ENCODE results near the gene CACNA2D3. TPM values are rescaled to one million over a fixed set of nuclear protein-coding genes. Genes with fewer than 3 reads are reported as not detected.

The CACNA2D3 gene
- polyA plus RNA-seq, 1 donor from 2014 or later, result 26.2 TPM

DNA sequence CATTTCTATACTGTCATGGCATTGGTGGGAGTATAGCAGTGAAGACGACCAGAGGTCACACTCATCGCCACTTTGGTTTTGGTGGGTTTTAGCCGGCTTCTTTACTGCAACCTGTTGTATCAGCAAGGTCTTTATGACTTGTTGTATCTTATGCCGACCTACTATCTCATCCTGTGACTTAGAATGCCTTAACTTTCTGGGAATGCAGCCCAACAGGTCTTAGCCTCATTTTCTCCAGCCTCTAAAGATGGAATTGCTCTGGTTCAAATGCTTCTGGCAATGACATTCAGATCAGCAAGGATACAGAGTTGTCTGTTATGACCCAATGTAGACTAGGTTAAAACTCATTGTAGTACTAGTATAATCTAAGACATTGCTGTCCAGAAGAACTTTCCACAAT is 860.5 kb downstream of the CACNA2D3 start:
- TF ChIP-seq RAD21 (conservative IDR thresholded peaks at IDR 0.05) (no peak), POLR2AphosphoS5 (IDR thresholded peaks at IDR 0.05) (no peak), SMC3 (conservative IDR thresholded peaks at IDR 0.05; ENCODE audit: poor library complexity) (no peak), REST (IDR thresholded peaks at IDR 0.05; ENCODE audit: borderline replicate concordance) (no peak)
- Histone ChIP-seq H3K9ac (ENCODE audit: low read length) (no peak overlapping the region), H2AFZ (ENCODE audit: low read depth, low read length) (no peak overlapping the region), H3K79me2 (replicated peaks; ENCODE audit: insufficient read depth, low read length) (no peaks in the 10 kb centered on the region), H3K4me3 (ENCODE audit: low read length) (no peak overlapping the region), H3F3A (ENCODE audit: insufficient read depth, low read length, poor library complexity, severe bottlenecking) (no peaks in the 10 kb centered on the region), H3K9me3 (ENCODE audit: low read length) (no peaks in the 10 kb centered on the region), H3K27me3 (ENCODE audit: insufficient read depth, low read depth, low read length) (no peaks in the 10 kb centered on the region), H3K9me2 (ENCODE audit: insufficient read depth, low read length) (no peaks in the 10 kb centered on the region), H3K36me3 (ENCODE audit: insufficient read depth, low read length) (no peaks in the 10 kb centered on the region), H3K4me2 (ENCODE audit: low read length) (no peak overlapping the region), H4K20me1 (ENCODE audit: insufficient read depth) (no peaks in the 10 kb centered on the region), H3K27ac (ENCODE audit: low read length) (no peak overlapping the region)

GRCh38 chr3:54983266-54984099 is 861.1 kb downstream of the CACNA2D3 start:
- Histone ChIP-seq H3K36me3 (ENCODE audit: insufficient read depth, low read length) (no peaks in the 10 kb centered on the region), H3K9me2 (ENCODE audit: insufficient read depth, low read length) (no peaks in the 10 kb centered on the region), H2AFZ (ENCODE audit: low read depth, low read length) (no peak overlapping the region), H3K9ac (ENCODE audit: low read length) (no peak overlapping the region), H3F3A (ENCODE audit: insufficient read depth, low read length, poor library complexity, severe bottlenecking) (no peaks in the 10 kb centered on the region), H3K79me2 (replicated peaks; ENCODE audit: insufficient read depth, low read length) (no peaks in the 10 kb centered on the region), H3K27ac (ENCODE audit: low read length) (no peak overlapping the region), H4K20me1 (ENCODE audit: insufficient read depth) (no peaks in the 10 kb centered on the region), H3K27me3 (ENCODE audit: insufficient read depth, low read depth, low read length) (no peaks in the 10 kb centered on the region), H3K4me3 (ENCODE audit: low read length) (no peak overlapping the region), H3K9me3 (ENCODE audit: low read length) (no peaks in the 10 kb centered on the region), H3K4me2 (ENCODE audit: low read length) (no peak overlapping the region)
- TF ChIP-seq REST (IDR thresholded peaks at IDR 0.05; ENCODE audit: borderline replicate concordance) (no peak), CTCF (IDR thresholded peaks at IDR 0.05; ENCODE audit: poor library complexity, severe bottlenecking) (no peak), EP300 (conservative IDR thresholded peaks at IDR 0.05; ENCODE audit: poor library complexity, severe bottlenecking) (no peak), TAF1 (IDR thresholded peaks at IDR 0.05; ENCODE audit: low read depth) (no peak), EZH2 (IDR thresholded peaks at IDR 0.05; ENCODE audit: borderline replicate concordance, insufficient read depth, low read length, poor library complexity, severe bottlenecking) (no peak), POLR2AphosphoS5 (IDR thresholded peaks at IDR 0.05) (no peak), SMC3 (conservative IDR thresholded peaks at IDR 0.05; ENCODE audit: poor library complexity) (no peak), MXI1 (conservative IDR thresholded peaks at IDR 0.05; ENCODE audit: poor library complexity, severe bottlenecking) (no peak), RAD21 (conservative IDR thresholded peaks at IDR 0.05) (no peak)

Measured in neural cell (in vitro differentiated cells).